GM19438 (cell line): ENCODE measurements around the gene ARPC5.
"Not testable (repeated sequence)": the region's sequence is repeated elsewhere in the genome, so short reads cannot be mapped to it uniquely, and the experiment has no call there.

Experiments used
- ATAC-seq: cut with Tn5 transposase; IDR thresholded peaks from one replicate; pipeline ENCODE4 v1.9.1; 2021; ENCODE audit warnings: low read depth; ENCODE audit not compliant: unreplicated experiment

Gene ARPC5

DNA sequence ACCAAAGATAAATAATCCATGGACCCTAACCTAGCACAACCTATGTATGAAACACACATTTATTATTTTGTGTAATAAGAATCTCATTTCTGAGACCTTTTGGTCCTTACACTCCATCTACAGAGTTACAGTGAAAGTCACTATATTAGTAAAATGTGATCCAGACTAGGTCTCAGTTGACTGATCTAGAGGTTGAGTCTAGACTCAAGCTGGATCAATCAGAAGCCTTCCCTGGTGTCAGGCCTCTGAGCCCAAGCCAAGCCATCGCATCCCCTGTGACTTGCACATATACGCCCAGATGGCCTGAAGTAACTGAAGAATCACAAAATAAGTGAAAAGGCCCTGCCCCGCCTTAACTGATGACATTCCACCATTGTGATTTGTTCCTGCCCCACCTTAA lies 22.6 kb downstream of the ARPC5 start:
- ATAC-seq = not testable (repeated sequence)

DNA sequence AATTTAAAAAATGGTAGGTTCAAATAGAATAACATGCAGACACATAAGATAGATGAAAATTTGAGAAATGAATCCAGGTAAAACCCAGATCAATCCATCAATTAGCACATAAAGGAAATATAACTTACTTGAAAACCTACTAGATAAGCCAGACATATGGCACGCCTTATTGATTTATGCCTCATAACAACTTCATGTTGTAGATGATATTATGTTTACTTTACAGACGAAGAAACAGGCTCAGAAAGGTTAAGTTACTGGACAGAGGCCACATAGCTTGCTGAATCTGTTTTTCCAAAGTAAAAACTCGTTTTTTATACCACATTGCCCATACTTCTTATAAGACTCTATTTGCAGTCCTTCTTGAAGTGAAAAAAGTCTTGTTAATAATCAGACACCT lies 23.2 kb downstream of the ARPC5 start:
- ATAC-seq = no peak

DNA sequence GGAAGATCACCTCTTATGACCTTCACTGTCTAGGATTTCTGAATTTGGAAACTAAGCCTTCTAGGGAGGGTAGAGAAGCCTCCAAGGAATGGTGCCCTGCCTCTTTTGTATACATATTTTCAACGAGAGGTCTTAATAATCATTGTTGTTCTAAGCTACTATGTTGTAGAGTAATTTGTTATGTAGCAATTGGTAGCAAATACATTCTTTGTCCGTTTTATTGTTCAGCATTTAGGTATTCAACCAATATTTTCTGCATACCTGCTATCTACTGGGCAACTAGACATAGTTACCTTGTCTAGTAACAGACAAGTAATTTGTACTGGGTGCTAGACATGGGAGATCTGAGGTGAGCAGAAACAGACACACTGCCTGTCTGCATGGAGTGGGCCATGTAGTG lies 24.6 kb downstream of the ARPC5 start:
- ATAC-seq = no peak

DNA sequence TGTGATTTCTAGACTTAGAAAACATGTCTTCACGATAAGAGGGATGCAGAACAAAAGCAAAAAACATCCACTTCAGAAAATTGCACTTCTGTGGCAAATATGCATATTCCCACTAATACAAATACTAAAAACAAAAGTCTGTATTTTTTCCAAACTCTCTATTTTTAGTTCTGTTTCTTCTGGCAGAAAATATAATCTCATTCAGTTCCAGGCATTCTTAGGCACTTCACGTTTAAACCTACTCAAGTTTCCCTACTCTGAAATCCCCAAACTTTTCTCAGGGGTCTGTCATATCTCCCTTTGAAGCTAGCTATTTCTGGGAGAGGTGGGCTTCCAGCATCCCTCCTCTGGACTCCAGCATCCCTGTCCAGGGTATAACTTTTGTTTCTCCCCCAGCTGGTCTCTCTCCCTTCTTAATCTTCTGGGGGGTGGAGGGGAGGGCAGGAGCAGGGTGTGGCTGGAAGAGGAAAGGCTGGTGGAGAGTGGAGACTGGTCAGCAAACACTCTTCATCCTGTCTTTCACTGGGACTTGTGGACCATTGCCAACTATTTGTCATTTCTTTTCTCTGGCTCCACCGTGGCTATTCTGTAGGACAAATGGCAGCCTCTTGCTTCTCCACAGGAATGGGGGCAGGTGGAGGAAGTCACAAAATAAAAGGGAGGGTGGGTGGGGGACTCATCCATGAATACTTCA lies 25.7 kb downstream of the ARPC5 start:
- ATAC-seq = no peak

DNA sequence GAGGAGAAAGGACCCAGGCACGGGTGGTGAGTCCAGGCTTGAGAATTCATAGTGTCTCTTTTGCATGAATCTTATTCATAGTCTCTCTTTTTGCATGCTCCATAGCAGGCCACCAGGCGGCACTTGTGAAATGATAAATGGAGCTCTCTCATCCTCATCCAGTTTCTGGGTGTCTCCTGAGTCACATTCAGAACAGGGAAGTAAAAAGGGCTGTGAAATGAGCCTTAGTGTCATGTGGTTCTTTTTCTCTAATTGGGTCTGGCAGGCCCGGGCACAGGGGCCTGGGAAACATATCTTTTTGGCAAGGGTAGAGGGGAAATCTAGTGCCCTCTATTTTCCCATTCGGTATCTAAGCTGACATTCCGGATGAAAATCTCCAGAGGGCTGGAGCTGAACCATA lies 26.3 kb downstream of the ARPC5 start:
- peak; percentile 39 for ATAC-seq

DNA sequence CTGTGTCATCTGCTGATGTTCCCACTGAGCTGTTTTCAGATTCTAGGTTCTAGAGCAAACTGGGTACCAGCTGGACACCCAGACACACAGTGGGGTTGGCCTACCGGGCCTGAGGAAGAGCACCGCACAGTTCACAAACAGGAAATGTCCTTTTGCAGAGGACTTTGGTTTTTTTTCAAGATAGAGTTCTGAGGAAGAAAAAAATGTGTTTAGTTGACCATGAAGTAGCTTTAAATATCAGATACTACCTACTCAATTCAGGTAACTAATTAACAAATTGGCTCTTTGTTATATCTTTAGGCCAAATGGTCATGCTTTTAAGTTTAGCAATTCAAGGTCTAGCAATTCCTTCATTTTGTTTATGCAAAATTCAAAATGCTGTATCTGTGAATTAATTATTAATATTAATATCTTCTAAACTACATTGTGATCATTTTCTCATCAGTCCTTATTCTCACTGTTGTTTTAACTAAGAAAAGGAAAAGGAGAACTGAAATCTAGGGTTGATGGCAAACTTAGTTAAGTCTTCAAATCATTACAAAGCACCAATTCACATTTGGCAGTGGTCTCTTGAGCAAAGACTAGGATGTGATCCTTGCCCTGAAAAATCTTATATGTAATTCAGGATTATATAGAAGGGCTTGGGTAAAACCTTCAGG lies 28.1 kb downstream of the ARPC5 start:
- peak; percentile 49 for ATAC-seq

DNA sequence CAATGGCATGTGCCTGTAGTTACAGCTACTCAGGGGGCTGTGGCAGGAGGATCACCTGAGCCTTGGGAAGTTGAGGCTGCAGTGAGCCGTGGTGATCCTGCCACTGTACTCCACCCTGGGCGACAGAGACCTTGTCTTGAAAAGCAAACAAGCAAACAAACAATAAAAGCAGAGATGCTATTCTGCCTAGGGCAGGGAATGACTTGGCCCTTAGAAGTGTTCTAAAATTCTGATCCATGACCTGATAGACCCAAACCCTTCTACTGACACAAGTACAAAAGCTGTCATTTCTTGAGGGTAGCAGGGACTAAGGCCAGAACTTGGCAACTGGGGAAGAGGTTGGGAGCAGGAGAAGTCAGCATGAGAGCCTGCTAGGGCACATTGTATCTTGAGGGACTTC lies 29.7 kb downstream of the ARPC5 start:
- no peak for ATAC-seq

DNA sequence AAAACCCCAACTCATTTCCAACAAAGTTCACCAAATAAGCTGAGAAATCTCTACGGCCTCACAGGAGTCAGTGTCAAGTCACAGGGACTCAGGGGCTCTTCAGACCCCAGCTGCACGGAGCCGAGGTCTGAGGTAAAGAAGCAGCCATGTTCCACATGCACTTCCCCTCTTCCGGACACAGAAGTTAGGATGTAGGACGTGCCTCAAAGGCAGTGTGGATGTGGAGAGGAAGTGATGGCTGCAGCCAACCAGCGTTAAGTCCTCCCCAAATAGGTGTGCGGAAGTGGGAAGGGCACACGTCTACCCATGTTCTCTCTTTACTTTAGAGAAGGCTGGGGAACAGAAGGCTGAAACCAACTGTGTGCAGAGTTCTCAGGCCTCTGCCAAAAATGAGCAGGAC lies 30.8 kb downstream of the ARPC5 start:
- no peak for ATAC-seq

DNA sequence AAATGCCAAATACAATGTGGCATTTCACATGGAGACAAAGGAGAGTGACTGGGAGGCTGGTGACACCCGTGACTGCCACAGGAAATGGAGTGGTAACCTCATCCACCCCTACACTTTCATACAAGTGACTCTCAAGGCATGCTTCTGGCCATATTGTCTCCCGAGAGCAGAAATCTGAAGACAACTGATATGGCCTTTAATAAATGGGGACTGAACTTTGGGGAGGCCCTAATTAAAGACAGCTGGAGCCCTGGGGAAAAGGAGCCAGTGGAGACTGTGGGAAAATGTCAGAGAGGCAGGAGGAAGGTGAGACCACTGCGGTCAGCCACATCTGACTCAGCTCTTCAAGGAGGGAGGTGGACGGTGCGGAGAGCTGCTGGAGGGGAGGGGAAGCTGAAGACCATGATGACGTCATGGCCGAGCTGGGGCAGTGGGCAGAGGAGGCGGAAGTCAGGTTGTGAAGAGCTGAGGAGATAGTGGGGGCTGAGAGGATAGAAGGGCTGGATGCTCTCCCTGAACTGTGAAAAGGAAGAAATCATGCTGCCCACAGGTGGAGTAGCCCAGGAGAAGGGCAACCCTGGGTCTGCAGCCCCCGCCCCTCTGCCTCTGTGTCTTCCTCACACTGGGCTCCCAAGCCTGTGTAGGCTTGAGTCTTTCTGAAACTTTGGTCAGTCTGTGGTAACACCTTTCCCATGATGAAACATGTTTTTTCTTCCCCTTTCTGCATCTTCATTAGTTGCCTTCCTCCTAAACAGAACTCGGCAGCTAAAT lies 31.4 kb downstream of the ARPC5 start:
- ATAC-seq = no peak

DNA sequence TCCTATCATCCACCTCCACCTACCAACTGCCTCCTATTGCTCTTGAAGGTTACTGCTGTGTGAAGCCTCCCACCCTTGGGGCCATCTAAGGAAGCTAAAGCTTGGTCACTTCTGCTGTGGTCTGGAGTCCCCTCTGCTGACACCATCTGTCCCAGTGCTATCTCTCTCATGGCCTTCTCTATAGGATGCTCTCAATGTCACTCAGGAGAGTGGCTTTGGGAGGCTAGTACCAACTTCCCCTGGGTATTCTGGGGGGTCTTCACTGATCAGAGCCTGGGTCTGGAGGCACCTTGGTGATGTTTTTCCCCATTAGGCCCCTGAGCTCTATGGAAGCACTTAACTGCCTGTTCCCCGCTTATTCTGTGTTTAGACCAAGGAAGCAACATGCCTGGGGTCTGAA lies 33.1 kb downstream of the ARPC5 start:
- no peak for ATAC-seq

DNA sequence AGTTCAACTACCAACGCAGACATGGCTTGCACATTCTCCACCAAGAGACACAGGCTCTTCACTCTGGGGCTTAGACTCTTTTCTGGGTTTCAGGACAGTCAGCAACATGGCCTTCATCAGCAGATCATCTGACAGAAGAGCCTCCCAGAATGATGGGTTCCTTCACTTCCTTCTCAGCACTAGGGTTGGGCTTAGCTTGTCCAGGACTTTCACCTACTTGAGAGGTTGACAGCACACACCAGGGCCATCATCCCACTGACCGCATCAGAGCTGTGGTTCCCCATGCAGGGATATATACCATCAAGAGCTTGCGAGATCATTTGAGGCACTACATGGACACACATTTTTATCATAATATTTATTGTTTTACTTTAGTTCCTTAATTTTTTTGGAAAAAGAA lies 34.9 kb downstream of the ARPC5 start:
- ATAC-seq = no peak

DNA sequence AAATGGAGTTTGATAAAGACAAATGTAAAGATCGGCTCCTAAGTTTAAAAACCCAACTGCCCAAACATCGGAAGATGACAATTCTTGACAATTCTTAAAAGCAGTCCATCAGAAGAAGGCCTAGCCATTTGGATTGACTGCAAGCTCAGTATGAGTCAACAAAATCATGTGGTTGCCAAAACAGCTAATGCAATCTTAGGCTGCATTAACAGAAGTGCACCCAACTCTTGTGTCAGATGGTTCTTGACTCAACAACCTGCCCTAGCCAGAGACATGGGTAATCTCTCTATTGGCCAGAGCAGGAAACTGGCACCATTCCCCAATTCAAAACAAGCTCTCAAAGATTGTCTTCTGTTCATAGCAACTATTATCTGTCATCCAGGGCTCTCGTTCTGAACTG lies 35.4 kb downstream of the ARPC5 start:
- no peak for ATAC-seq

DNA sequence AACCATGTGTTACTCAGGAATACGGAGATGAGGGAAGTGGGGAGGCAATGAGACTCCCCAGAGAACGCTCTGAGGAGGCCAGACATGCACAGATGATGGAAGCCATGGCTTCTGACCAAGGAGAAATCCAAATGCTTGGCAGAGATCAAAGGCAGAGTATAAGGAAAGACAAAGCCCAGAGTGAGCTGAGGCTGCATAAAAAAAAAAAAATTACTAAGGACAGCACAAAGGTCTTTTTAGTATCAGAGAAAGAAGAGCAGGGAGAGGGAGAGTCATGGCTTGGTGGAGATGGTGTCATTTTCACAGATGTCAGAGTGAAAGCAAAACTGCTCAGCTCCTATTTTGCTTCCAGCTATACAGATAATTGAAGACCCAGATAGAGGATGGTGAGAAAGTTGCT lies 37.2 kb downstream of the ARPC5 start:
- peak; percentile 60 for ATAC-seq

DNA sequence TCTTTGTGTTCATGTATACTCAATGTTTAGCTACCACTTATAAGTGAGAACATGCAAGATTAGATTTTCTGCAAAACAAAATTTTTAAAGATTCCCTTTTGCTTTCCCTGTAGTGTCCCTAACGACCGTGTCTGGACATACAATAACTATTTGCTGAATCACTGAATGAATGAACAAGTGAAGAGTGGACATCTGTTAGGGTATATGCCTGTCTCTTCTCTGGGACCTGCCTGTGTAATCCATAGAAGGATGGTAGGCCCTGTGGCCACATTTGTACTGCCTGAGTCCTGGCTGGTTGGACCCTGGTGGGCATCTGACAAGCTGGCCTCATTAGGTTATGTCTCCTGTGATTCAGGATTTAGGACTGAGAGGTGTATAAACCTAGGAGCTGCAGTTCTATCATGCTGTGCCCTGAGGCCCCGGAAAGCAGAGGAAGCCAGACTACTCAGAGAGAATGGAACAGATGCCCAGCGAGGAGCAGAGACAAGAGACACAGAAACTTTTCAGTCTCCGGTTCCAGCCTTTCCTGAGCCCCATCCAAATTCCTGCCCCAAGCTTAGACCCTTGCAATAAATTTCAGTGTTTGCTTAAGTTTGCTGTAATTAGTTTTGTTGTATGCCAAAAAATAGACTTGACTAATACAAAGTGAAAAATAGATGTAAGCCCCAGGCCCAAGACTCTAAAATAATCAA lies 37.8 kb downstream of the ARPC5 start:
- ATAC-seq = no peak

DNA sequence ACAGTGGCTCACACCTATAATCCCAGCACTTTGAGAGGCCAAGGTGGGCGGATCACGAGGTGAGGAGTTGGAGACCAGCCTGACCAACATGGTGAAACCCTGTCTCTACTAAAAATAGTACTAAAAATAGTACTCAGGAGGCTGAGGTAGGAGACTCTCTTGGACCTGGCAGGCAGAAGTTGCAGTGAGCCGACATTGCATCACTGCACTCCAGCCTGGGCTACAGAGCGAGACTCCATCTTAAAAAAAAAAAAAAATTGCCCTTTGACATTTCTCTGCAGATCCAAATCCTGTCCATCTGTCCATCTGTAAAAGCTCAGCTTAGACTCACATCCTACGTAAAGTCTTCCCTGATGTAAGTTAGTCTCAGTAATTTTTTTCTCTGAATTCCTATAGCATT lies 39.1 kb downstream of the ARPC5 start:
- no peak for ATAC-seq

DNA sequence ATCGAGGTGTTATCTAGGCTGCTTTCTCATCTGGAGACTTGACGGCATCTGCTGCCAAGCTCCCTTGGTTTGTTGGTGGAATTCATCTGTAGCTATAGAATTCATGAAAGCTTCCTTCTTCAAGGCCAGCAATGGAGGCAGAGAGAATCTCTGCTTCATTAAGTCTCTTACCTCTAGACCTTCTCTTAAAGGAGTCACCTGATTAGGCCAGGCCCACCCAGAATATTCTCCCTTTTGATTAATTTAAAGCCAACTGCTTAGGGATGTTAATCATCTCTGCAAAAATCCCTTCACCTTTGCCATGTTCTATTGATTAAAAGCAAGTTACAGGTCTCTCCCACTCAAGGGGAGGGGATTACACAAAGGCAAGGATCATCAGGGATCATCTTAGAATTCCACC lies 40.0 kb downstream of the ARPC5 start:
- ATAC-seq = no peak

DNA sequence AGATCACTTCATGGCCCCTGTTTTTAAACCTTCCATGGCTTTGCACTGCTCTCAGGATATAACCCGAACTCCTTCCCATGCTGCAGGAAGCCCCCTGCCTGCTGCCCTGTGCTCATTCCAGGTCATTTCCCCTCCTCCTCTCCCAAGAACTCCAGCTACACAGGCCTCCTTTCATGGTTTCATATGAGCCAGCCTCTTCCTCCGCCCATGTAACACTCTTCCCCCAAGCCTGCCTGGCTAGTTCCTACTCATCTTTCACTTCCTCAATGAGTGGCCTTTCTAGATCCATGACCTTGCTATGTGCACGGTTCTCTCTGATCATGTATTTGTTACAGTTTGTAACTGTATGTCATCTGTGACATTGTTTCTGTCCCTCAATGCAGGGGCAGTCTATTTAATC lies 42.2 kb downstream of the ARPC5 start:
- peak; percentile 39 for ATAC-seq

DNA sequence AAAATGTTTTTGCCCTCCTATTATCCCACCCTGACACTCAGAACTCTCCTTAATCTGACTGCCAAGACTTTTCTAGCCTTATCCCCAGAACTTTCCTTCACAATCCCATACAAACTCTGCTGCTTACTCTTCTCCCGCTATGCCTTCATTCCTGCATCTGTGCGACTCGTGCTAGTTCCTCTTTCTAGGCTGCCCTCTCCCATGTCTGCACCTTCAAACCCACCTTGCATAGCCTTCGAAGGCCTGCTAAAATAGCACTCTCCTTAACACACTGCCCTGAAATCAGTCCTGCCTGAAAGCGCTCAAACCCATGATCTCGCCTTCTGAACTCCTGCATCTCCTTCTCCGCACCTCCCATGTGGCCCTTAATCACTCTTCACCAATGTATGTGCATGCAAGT lies 42.9 kb downstream of the ARPC5 start:
- no peak for ATAC-seq

DNA sequence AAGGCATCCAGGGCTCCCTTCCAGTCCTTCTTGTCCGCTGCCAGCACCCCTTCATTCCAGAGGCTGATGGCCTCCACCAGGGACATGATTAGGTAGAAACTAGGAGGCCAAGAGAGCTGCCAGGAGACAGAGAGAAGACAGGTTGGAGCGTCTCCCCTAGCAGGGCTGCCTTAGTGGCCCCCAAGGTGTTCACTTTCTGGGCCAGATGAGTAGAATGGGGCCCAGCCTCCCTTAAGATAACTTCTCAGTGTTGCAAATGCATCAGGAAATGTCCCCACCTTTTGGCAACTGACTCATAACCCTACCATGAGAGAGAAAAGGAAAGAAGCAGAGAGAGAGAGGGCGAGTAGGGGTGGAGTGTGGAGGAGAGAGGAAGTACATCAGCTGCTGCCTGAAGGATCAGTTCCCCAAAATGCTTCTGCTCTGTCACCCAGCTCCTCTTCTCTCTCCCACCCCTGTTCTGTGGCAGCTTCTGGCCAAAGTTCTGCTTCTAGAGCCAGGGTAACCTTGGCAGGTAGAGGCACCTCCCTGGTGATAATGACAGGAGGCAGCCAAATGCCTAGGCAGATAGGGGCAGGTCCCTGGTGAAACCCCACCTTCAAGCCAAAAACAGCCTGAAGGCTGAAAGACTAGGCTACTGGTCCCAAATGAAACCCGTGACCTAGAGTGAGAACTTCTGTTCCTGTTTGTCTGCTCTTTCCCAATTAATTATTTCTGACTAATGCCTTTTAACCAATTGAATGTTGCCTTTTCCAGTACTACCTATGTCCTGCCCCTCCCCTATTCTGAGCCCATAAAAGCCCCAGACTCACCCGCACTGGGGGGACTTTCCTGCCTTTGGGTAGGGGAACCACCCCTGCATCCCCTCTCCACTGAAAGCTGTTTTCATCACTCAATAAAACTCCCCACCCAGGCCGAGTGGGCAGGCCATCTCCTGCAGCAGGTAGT lies 45.1 kb downstream of the ARPC5 start, which contains the start of gene NCF2:
Gene NCF2, minus strand, starts transcription at position 216 of the 948 bp plus-strand sequence. Its CDS starts 130 bp downstream, at position 86.
- ATAC-seq = peak; percentile 79

DNA sequence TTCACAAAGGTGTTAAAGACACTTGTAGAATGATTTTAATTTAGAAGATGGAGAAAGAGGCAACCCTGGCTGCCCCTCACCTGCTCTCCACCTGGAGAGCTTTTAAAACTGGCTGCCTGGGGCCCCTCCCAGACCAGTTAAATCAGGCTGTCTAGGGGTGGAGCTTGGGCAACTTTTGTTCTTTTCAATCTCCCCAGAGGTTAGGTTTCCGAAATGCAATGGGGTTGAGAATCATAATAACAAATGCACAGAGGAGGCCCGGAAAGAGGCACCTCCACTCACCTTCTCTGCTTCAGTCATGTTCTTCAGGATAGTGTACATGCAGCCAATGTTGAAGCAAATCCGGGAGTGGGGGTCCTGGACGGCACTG lies 45.7 kb downstream of the ARPC5 start:
- peak; percentile 24 for ATAC-seq
